Kidney epithelial cell (primary cell): ENCODE data around the gene RPS14. TPM values are rescaled to one million over a fixed set of nuclear protein-coding genes. Genes with fewer than 3 reads are reported as not detected.
"Not testable (repeated sequence)": the region's sequence is repeated elsewhere in the genome, so short reads cannot be mapped to it uniquely, and the experiment has no call there.

ENCODE experiments used
- DNase-seq: peaks from one replicate; pipeline ENCODE4 v3.0.0-alpha.2; 2010; ENCODE audit warnings: low read depth
- H3K27me3 ChIP-seq: 2 replicates; pipeline ENCODE4 v1.6.0; 2011; ENCODE audit warnings: low read length; ENCODE audit not compliant: control insufficient read depth, insufficient read depth
- H3K36me3 ChIP-seq: 2 replicates; pipeline ENCODE4 v1.5.1; 2011; ENCODE audit warnings: low read length; ENCODE audit not compliant: control insufficient read depth, insufficient read depth
- H3K4me3 ChIP-seq: 2 replicates; pipeline ENCODE4 v1.5.1; 2011; ENCODE audit warnings: low read depth, mild to moderate bottlenecking, control low read depth, low read length
- total RNA-seq: library from RNA; depleted of rRNA; stranded (reverse); fragments of >200 nt; gene quantifications from 2 replicates; pipeline ENCODE4 v1.2.3, GENCODE V29; 2015
- TF ChIP-seq, protein P1 (sequence below): IDR thresholded peaks from 2 replicates; pipeline ENCODE4 v1.5.1; 2011; ENCODE audit warnings: mild to moderate bottlenecking, moderate library complexity, low read length, control low read depth, inconsistent platforms; ENCODE audit not compliant: insufficient read depth, poor library complexity, severe bottlenecking

Gene RPS14
- total RNA-seq, 1 donor from 2014 or later, result 3,855 TPM

GRCh38 chr5:150484964-150485692 is 35.6 kb upstream of the RPS14 start:
- H3K4me3 ChIP-seq, result peak overlapping the region; percentile 92
- no peaks in the 10 kb centered on the region for H3K36me3 ChIP-seq
- TF ChIP-seq, protein P1, sequence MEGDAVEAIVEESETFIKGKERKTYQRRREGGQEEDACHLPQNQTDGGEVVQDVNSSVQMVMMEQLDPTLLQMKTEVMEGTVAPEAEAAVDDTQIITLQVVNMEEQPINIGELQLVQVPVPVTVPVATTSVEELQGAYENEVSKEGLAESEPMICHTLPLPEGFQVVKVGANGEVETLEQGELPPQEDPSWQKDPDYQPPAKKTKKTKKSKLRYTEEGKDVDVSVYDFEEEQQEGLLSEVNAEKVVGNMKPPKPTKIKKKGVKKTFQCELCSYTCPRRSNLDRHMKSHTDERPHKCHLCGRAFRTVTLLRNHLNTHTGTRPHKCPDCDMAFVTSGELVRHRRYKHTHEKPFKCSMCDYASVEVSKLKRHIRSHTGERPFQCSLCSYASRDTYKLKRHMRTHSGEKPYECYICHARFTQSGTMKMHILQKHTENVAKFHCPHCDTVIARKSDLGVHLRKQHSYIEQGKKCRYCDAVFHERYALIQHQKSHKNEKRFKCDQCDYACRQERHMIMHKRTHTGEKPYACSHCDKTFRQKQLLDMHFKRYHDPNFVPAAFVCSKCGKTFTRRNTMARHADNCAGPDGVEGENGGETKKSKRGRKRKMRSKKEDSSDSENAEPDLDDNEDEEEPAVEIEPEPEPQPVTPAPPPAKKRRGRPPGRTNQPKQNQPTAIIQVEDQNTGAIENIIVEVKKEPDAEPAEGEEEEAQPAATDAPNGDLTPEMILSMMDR, result no peak
- no peaks in the 10 kb centered on the region for H3K27me3 ChIP-seq
- no peak for DNase-seq

DNA sequence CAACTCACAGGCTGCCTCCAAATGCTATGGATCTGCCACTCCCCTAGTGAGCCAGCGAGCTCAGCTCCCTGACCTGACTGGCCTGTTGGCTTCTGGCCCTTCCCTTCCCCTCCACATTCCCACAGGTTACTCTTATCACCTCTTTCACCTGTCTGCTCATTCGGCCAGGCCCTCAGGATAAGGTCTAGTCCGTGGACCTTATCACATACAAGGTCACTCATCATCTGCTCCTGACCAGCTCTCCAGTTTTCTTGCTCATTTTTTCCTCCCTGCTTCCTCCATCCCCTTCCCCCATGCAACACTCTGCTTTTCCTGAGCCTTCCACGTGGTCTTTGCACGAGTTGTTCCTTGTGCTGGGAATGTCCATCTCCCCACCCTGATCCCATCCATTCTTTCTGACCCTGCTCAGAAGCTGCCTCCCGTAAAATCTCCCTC is 32.5 kb upstream of the RPS14 start:
- no peaks in the 10 kb centered on the region for H3K27me3 ChIP-seq
- DNase-seq, result no peak
- H3K36me3 ChIP-seq, result no peaks in the 10 kb centered on the region
- no peak overlapping the region for H3K4me3 ChIP-seq
- TF ChIP-seq, protein P1, result no peak

DNA sequence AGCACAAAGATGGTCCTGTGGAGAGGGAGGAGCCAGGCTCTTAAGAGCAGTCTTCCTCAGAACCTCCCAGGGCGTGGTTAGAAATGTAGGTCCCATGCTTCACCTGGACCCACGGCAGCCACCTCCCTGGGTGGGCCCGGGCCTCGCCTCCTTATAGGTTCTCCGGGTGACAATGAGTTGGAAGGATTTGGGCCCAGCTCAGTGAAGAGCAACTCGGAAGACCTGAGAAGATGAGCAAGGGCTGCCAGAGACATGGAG is 32.1 kb upstream of the RPS14 start:
- TF ChIP-seq, protein P1, result no peak
- no peak for DNase-seq
- no peak overlapping the region for H3K4me3 ChIP-seq
- no peaks in the 10 kb centered on the region for H3K27me3 ChIP-seq
- H3K36me3 ChIP-seq, result no peaks in the 10 kb centered on the region

DNA sequence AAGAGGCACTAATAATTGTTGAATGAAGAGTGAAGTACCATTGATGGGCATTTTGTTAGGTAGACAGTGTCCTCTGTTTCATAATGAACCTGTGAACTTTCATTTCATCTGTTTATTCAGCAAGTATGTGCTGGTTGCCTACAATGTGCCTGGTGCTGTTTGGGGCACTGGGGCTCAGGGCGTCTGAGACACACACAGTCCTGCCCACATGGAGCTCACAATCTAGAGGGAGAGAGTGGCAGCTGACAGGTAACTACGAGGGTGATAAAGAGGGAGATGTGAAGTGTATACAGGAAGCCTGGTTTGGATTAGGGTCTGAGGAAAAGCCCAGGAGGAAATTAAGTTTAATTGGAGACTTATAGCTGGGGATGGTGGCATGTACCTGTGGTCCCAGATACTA is 29.9 kb upstream of the RPS14 start:
- Histone ChIP-seq H3K36me3 (no peaks in the 10 kb centered on the region), H3K27me3 (no peaks in the 10 kb centered on the region), H3K4me3 (no peak overlapping the region)
- DNase-seq, result no peak
- TF ChIP-seq, protein P1, result no peak

- H3K27me3 ChIP-seq, DNase-seq, H3K36me3 ChIP-seq, H3K4me3 ChIP-seq: not testable (repeated sequence)
Observed at GRCh38 chr5:150476568-150476967, 27.0 kb upstream of the RPS14 start.

DNA sequence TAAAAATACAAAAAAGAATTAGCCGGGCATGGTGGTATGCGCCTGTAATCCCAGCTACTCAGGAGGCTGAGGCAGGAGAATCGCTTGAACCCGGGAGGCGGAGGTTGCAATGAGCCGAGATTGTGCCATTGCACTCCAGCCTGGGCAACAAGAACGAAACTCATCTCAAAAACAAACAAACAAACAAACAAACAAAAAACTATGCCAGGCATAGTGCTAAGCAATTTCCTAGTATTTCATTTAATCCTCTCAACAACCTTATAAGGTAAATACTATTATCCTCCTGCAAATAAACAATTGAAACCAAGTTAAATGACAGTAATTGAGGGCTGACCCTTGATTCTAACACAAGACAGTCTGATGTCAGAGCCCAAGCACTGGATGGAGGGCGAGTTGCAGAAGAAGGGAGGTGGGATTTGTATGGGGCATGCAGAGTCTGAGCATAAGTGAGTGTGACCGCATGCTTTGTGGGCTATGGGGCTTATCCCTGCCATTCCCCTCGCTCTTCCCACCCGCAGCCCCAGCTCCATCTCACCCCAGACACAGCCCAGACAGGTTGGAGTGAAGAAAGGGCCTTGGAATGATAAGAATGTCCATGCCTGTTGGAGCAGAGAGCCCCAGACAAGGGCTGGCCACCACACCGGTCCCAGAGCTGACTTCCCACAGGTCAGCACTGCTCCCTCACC is 24.3 kb upstream of the RPS14 start:
- Histone ChIP-seq H3K36me3 (no peaks in the 10 kb centered on the region), H3K27me3 (no peaks in the 10 kb centered on the region), H3K4me3 (no peak overlapping the region)
- TF ChIP-seq, protein P1, result no peak
- DNase-seq, result peak; percentile 96
